H1 (cell line): Measurements from ENCODE around the gene ZNF608. TPM values are rescaled to one million over a fixed set of nuclear protein-coding genes. Genes with fewer than 3 reads are reported as not detected.

Source experiments
- USF2 ChIP-seq: IDR thresholded peaks from 2 replicates; pipeline ENCODE4 v1.6.1; 2011; ENCODE audit warnings: low read length, improper control_type of control experiment
- polyA plus RNA-seq, 7 experiments: library from polyadenylated mRNA; depleted of rRNA in 3 of 7; stranded (reverse) in 5 of 7; unstranded in 2 of 7; fragments of >200 nt in 5 of 7; fragments of 200-250 nt in 2 of 7; gene quantifications; 1 replicate in 5 of 7; 2 replicates in 1 of 7; 4 replicates in 1 of 7; pipeline versions ENCODE4 v1.2.1 to v1.2.3, GENCODE V29; 2011 to 2013; ENCODE audit warnings: missing spikeins in 2 of 7, mixed read lengths in 2 of 7
- total RNA-seq: library from RNA; stranded (reverse); fragmentation: NEBNext Ultra II Directional; extraction: Animal tissue kit (Norgen Biotek cat#: 25700); gene quantifications from 2 replicates; pipeline ENCODE4 v1.2.1, GENCODE V29; 2021

ZNF608 gene
- total and polyA plus RNA-seq, 2 of the 8 experiments (the other 6 are each of a cell fraction or from before 2014, with no cell fraction given): 17.2 to 40.8 TPM

- TF ChIP-seq USF2: no peak
Observed at GRCh38 chr5:124729720-124730359, 16.6 kb downstream of the ZNF608 start (continued).
